ENCODE results near the gene FANCI.

The FANCI gene

GRCh38 chr15:89363133-89363532 is 119.4 kb downstream of the FANCI start:
- DNase-seq: no peak

GRCh38 chr15:89363770-89364169 is 120.0 kb downstream of the FANCI start:
- DNase-seq: no peak

- DNase-seq: no peak
These were observed 120.6 kb downstream of the FANCI start for GRCh38 chr15:89364341-89364740.

- DNase-seq: no peak
These were observed 121.1 kb downstream of the FANCI start for GRCh38 chr15:89364741-89365450.

- no peak for DNase-seq
These were observed 121.8 kb downstream of the FANCI start for GRCh38 chr15:89365462-89366065.
